ENCODE measurements around the gene KRT13. TPM values are rescaled to one million over a fixed set of nuclear protein-coding genes. Genes with fewer than 3 reads are reported as not detected.
A peak's percentile ranks its signal among the peaks of the same experiment; 100 is the strongest.

KRT13 gene
- total RNA-seq, 1 experiment from 2014 or later = 45.7 TPM

- BruUV-seq (replicated peaks) = no TSS peak
- no peaks in the 10 kb centered on the region for H3K36me3 Mint-ChIP-seq (ENCODE audit: insufficient read depth, unreplicated experiment)
- TF ChIP-seq CTCF (IDR thresholded peaks at IDR 0.05; ENCODE audit: unreplicated experiment) = no peak
- H3K27me3 Mint-ChIP-seq (ENCODE audit: unreplicated experiment) = no peaks in the 10 kb centered on the region
- H3K27ac Mint-ChIP-seq (ENCODE audit: unreplicated experiment) = no peak overlapping the region
- peaks cover 16% of the 10 kb centered on the region for H3K9me3 Mint-ChIP-seq (ENCODE audit: low read depth, unreplicated experiment)
- no peak for DNase-seq
- CTCF ChIA-PET = no interaction called here
- intact Hi-C loops (cut with micrococcal nuclease; ENCODE audit: unreplicated experiment) = no loop called here
- no peaks in the 10 kb centered on the region for H3K4me1 Mint-ChIP-seq (ENCODE audit: low read depth, unreplicated experiment)
- H3K4me3 Mint-ChIP-seq (ENCODE audit: low read depth, unreplicated experiment) = no peak overlapping the region
Observed at GRCh38 chr17:41451154-41451728, 54.2 kb downstream of the KRT13 start.

Small RNAs within 50 kb of the gene (microRNA-seq; reads per million reads assigned to microRNA genes)
- gene MIR6510 = 4.9 reads per million, percentile 14 among the genes with 10 or more reads in this experiment

Other genes with a start within 250 kb of the KRT13 start
- gene KRTAP9-6, start 240.2 kb downstream of the KRT13 start, total RNA-seq (2022) = not detected in 2 replicates
- not detected in 2 replicates for gene KRTAP9-7, start 229.9 kb downstream of the KRT13 start, total RNA-seq (2022)
- not detected in 2 replicates for gene KRTAP29-1, start 202.8 kb downstream of the KRT13 start, total RNA-seq (2022)
- gene KRTAP16-1, start 196.3 kb downstream of the KRT13 start, total RNA-seq (2022) = not detected in 2 replicates
- not detected in 2 replicates for gene KRTAP17-1, start 189.9 kb downstream of the KRT13 start, total RNA-seq (2022)
- not detected in 2 replicates for gene KRT33A, start 154.8 kb downstream of the KRT13 start, total RNA-seq (2022)
- not detected in 2 replicates for gene KRT33B, start 135.8 kb downstream of the KRT13 start, total RNA-seq (2022)
- gene KRT34, start 123.3 kb downstream of the KRT13 start, total RNA-seq (2022) = not detected in 2 replicates
- gene KRT31, start 108.0 kb downstream of the KRT13 start, total RNA-seq (2022) = not detected in 2 replicates
- not detected in 2 replicates for gene KRT37, start 81.0 kb downstream of the KRT13 start, total RNA-seq (2022)
- not detected in 2 replicates for gene KRT38, start 64.6 kb downstream of the KRT13 start, total RNA-seq (2022)
- gene KRT32, start 38.2 kb downstream of the KRT13 start, total RNA-seq (2022) = not detected in 2 replicates
- not detected in 2 replicates for gene KRT35, start 24.5 kb downstream of the KRT13 start, total RNA-seq (2022)
- not detected in 2 replicates for gene KRT36, start 15.7 kb downstream of the KRT13 start, total RNA-seq (2022)
- 83.0 and 86.8 TPM in 2 replicates for gene KRT15, start 13.3 kb upstream of the KRT13 start, total RNA-seq (2022)
- 2,554 and 3,048 TPM in 2 replicates for gene KRT19, start 22.7 kb upstream of the KRT13 start, total RNA-seq (2022)
- not detected in 2 replicates for gene KRT9, start 66.4 kb upstream of the KRT13 start, total RNA-seq (2022)
- 3.8 and 12.2 TPM in 2 replicates for gene KRT14, start 81.3 kb upstream of the KRT13 start, total RNA-seq (2022)
- 3.8 and 4.2 TPM in 2 replicates for gene KRT16, start 107.2 kb upstream of the KRT13 start, total RNA-seq (2022)
- 472 and 593 TPM in 2 replicates for gene KRT17, start 119.0 kb upstream of the KRT13 start, total RNA-seq (2022)
- 807 and 937 TPM in 2 replicates for gene EIF1, start 183.3 kb upstream of the KRT13 start, total RNA-seq (2022)
- not detected in 2 replicates for gene GAST, start 206.7 kb upstream of the KRT13 start, total RNA-seq (2022)
- gene HAP1, start 229.0 kb upstream of the KRT13 start, total RNA-seq (2022) = 0.86 and 1.2 TPM in 2 replicates